Endometrium (tissue), 2 donors: ENCODE measurements around the gene CALCOCO2.
"Not testable (repeated sequence)": the region's sequence is repeated elsewhere in the genome, so short reads cannot be mapped to it uniquely, and the experiment has no call there.

Source experiments
- FAIRE-seq: peaks from 2 replicates; lab custom pipeline; 2012; peaks lifted over from hg19 to GRCh38; lab: Jason Lieb, UNC
- donor health status: control.
- donor health status: control.

The CALCOCO2 gene

GRCh38 chr17:48830840-48831548, at the start of gene CALCOCO2:
TSS of gene CALCOCO2 (plus strand) at chr17:48831035. CDS start at chr17:48841708, 10,673 bp downstream.
- FAIRE-seq, result no peak

- FAIRE-seq, result no peak
Observed at GRCh38 chr17:48787828-48788227, 43.0 kb upstream of the CALCOCO2 start.

GRCh38 chr17:48790607-48791127, 40.2 kb upstream of the CALCOCO2 start:
- no peak for FAIRE-seq

- no peak for FAIRE-seq
Observed at GRCh38 chr17:48791128-48792032, 39.5 kb upstream of the CALCOCO2 start.

- no peak for FAIRE-seq
Observed at GRCh38 chr17:48792033-48792798, 38.6 kb upstream of the CALCOCO2 start.

GRCh38 chr17:48795444-48796162, 35.2 kb upstream of the CALCOCO2 start:
- no peak for FAIRE-seq

- not testable (repeated sequence) for FAIRE-seq
Observed at GRCh38 chr17:48796163-48796522, 34.7 kb upstream of the CALCOCO2 start.

- FAIRE-seq, result no peak
Observed at GRCh38 chr17:48799069-48799723, 31.6 kb upstream of the CALCOCO2 start.

- no peak for FAIRE-seq
Observed at GRCh38 chr17:48800626-48801217, 30.1 kb upstream of the CALCOCO2 start.

GRCh38 chr17:48804936-48805411, 25.9 kb upstream of the CALCOCO2 start:
- no peak for FAIRE-seq

GRCh38 chr17:48809182-48809581, 21.7 kb upstream of the CALCOCO2 start:
- no peak for FAIRE-seq

- no peak for FAIRE-seq
Observed at GRCh38 chr17:48812001-48812400, 18.8 kb upstream of the CALCOCO2 start.

GRCh38 chr17:48814504-48814903, 16.3 kb upstream of the CALCOCO2 start:
- FAIRE-seq, result no peak

GRCh38 chr17:48815311-48815710, 15.5 kb upstream of the CALCOCO2 start:
- no peak for FAIRE-seq

- FAIRE-seq, result no peak
Observed at GRCh38 chr17:48816438-48816773, 14.4 kb upstream of the CALCOCO2 start.

- FAIRE-seq, result no peak
Observed at GRCh38 chr17:48816774-48817590, 13.9 kb upstream of the CALCOCO2 start, which contains the start of gene TTLL6. TSS of gene TTLL6 (minus strand) at chr17:48817229. CDS start at chr17:48817072, 157 bp downstream.

GRCh38 chr17:48818361-48818841, 12.4 kb upstream of the CALCOCO2 start:
- no peak for FAIRE-seq

GRCh38 chr17:48819466-48819865, 11.4 kb upstream of the CALCOCO2 start:
- no peak for FAIRE-seq

GRCh38 chr17:48820936-48821335, 9.9 kb upstream of the CALCOCO2 start:
- FAIRE-seq, result not testable (repeated sequence)
